DOHH2 (cell line): ENCODE results near the gene FGGY.
"Not testable (repeated sequence)": the region's sequence is repeated elsewhere in the genome, so short reads cannot be mapped to it uniquely, and the experiment has no call there.

Experiments used
- H3F3A ChIP-seq: fragments of 200-600 bp; sonication (generic), shearing (Covaris generic); 2 replicates; pipeline ENCODE4 v1.6.0; 2016; ENCODE audit warnings: antibody characterized with exemption, mild to moderate bottlenecking; ENCODE audit not compliant: control insufficient read depth, insufficient read depth
- H3K27ac ChIP-seq: fragments of 200-600 bp; sonication (generic); 2 replicates; pipeline ENCODE4 v1.5.1; 2014; ENCODE audit warnings: low read depth, mild to moderate bottlenecking, low read length, moderate library complexity
- H3K27me3 ChIP-seq: fragments of 200-600 bp; sonication (generic); 2 replicates; pipeline ENCODE4 v1.6.1; 2014; ENCODE audit warnings: mild to moderate bottlenecking, low read length, mixed read lengths; ENCODE audit not compliant: control insufficient read depth
- H3K36me3 ChIP-seq: fragments of 200-600 bp; sonication (generic); 2 replicates; pipeline ENCODE4 v1.6.1; 2014; ENCODE audit warnings: mild to moderate bottlenecking, low read length, moderate library complexity, mixed read lengths; ENCODE audit not compliant: control insufficient read depth
- H3K4me1 ChIP-seq: fragments of 200-600 bp; sonication (generic); 2 replicates; pipeline ENCODE4 v1.6.1; 2014; ENCODE audit warnings: mild to moderate bottlenecking, low read length, mixed read lengths; ENCODE audit not compliant: control insufficient read depth
- H3K4me2 ChIP-seq: fragments of 200-600 bp; sonication (generic); 2 replicates; pipeline ENCODE4 v1.6.0; 2014; ENCODE audit warnings: mild to moderate bottlenecking, low read length, moderate library complexity
- H3K4me3 ChIP-seq: fragments of 200-600 bp; sonication (generic); 2 replicates; pipeline ENCODE4 v1.5.1; 2014; ENCODE audit warnings: mild to moderate bottlenecking, low read length, mixed read lengths
- H3K79me2 ChIP-seq: fragments of 200-600 bp; sonication (generic); 2 replicates; pipeline ENCODE4 v1.6.1; 2014; ENCODE audit warnings: mild to moderate bottlenecking, low read length, mixed read lengths; ENCODE audit not compliant: control insufficient read depth
- H3K9me2 ChIP-seq: fragments of 200-600 bp; sonication (generic); replicated peaks from 2 replicates; pipeline ENCODE4 v1.6.1; 2014; ENCODE audit warnings: mild to moderate bottlenecking, low read length, mixed read lengths; ENCODE audit not compliant: control insufficient read depth
- H3K9me3 ChIP-seq: fragments of 200-600 bp; sonication (generic); 2 replicates; pipeline ENCODE4 v1.6.1; 2014; ENCODE audit warnings: antibody characterized with exemption, low read length, mixed read lengths; ENCODE audit not compliant: control insufficient read depth, insufficient read depth
- H4K20me1 ChIP-seq: fragments of 200-600 bp; sonication (generic); 2 replicates; pipeline ENCODE4 v1.6.0; 2014; ENCODE audit warnings: low read depth, mild to moderate bottlenecking, antibody characterized with exemption, low read length, moderate library complexity; ENCODE audit not compliant: control insufficient read depth, insufficient read depth
- EZH2phosphoT487 ChIP-seq: fragments of 200-600 bp; sonication (generic); IDR thresholded peaks from 2 replicates; pipeline ENCODE4 v1.6.1; 2017; ENCODE audit warnings: borderline replicate concordance, mild to moderate bottlenecking, antibody characterized with exemption, low read length, moderate library complexity, mixed read lengths
- TF ChIP-seq, protein P1 (sequence below): fragments of 200-600 bp; sonication (generic); IDR thresholded peaks from one replicate; pipeline ENCODE4 v1.5.1; 2014; ENCODE audit warnings: antibody characterized with exemption, mild to moderate bottlenecking, low read depth, low read length; ENCODE audit not compliant: poor library complexity, severe bottlenecking

Gene FGGY

GRCh38 chr1:59298710-59299346 lies 1.9 kb downstream of the FGGY start:
- Histone ChIP-seq H3K9me2 (no peaks in the 10 kb centered on the region), H4K20me1 (no peaks in the 10 kb centered on the region), H3K4me1 (peaks cover 22% of the 10 kb centered on the region), H3K9me3 (no peaks in the 10 kb centered on the region), H3K4me3 (no peak overlapping the region), H3K4me2 (no peak overlapping the region), H3K27me3 (no peaks in the 10 kb centered on the region), H3F3A (peaks cover 18% of the 10 kb centered on the region), H3K79me2 (peaks cover 14% of the 10 kb centered on the region), H3K36me3 (peaks cover 3% of the 10 kb centered on the region; the same call in 1 of the 2 replicates), H3K27ac (no peak overlapping the region)
- TF ChIP-seq, protein P1, sequence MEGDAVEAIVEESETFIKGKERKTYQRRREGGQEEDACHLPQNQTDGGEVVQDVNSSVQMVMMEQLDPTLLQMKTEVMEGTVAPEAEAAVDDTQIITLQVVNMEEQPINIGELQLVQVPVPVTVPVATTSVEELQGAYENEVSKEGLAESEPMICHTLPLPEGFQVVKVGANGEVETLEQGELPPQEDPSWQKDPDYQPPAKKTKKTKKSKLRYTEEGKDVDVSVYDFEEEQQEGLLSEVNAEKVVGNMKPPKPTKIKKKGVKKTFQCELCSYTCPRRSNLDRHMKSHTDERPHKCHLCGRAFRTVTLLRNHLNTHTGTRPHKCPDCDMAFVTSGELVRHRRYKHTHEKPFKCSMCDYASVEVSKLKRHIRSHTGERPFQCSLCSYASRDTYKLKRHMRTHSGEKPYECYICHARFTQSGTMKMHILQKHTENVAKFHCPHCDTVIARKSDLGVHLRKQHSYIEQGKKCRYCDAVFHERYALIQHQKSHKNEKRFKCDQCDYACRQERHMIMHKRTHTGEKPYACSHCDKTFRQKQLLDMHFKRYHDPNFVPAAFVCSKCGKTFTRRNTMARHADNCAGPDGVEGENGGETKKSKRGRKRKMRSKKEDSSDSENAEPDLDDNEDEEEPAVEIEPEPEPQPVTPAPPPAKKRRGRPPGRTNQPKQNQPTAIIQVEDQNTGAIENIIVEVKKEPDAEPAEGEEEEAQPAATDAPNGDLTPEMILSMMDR = no peak
- no peak for TF ChIP-seq EZH2phosphoT487

GRCh38 chr1:59299670-59300069 lies 2.8 kb downstream of the FGGY start:
- H3K4me3 ChIP-seq, H3K4me2 ChIP-seq, H3K36me3 ChIP-seq: not testable (repeated sequence)

DNA sequence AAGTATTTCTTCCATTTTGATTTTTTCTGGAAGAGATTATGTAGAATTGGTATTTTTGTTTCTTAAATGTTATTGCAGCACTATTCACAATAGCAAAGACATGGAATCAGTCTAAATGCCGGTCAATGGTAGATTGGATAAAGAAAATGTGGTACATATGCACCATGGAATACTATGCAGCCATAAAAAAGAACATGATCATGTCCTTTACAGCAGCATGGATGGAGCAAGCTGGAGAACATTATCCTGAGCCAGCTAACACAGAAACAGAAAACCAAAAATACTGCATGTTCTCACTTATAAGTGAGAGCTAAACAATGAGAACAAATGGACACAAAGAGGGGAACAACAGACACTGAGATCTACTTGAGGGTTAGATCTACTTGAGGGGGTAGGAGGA lies 5.4 kb downstream of the FGGY start:
- Histone ChIP-seq H3K9me3 (peaks cover 10% of the 10 kb centered on the region; the same call in 1 of the 2 replicates), H3F3A (0 out of 2 replicates have a peak, but pooled peaks cover under 1% of the 10 kb centered on the region), H3K36me3 (peaks cover 3% of the 10 kb centered on the region; the same call in 1 of the 2 replicates), H4K20me1 (no peaks in the 10 kb centered on the region), H3K27me3 (no peaks in the 10 kb centered on the region), H3K4me1 (peaks cover 10% of the 10 kb centered on the region), H3K27ac (no peak overlapping the region), H3K4me3 (no peak overlapping the region), H3K4me2 (no peak overlapping the region), H3K79me2 (peaks cover 11% of the 10 kb centered on the region), H3K9me2 (no peaks in the 10 kb centered on the region)
- no peak for TF ChIP-seq EZH2phosphoT487
- TF ChIP-seq, protein P1 = no peak

More at GRCh38 chr1:59299670-59300069, 2.8 kb downstream of the FGGY start:
- peaks cover 14% of the 10 kb centered on the region for H3K79me2 ChIP-seq
- peaks cover 18% of the 10 kb centered on the region for H3F3A ChIP-seq
- not testable (repeated sequence) for H4K20me1 ChIP-seq, H3K27ac ChIP-seq, H3K27me3 ChIP-seq, H3K9me2 ChIP-seq, H3K9me3 ChIP-seq
- H3K4me1 ChIP-seq = peaks cover 22% of the 10 kb centered on the region

DNA sequence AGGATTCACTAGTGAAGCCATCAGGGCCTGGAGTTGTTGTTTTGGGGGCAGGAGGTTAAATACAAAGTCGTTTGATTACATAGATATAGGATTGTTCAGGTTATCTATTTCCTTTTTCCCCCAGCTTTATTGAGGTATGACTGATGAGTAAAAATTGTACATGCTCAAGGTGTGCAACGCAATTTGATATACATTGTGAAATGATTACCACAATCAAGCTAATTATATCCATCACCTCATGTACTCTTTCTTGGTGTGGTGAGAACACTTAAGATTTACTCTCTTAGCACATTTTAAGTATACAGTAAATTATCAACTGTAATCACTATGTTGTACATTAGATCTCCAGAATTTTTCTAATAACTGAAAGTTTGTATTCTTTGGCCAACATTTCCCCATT lies 6.0 kb downstream of the FGGY start:
- no peak overlapping the region for H3K4me2 ChIP-seq
- H3K27ac ChIP-seq = no peak overlapping the region
- H3K9me3 ChIP-seq = peaks cover 10% of the 10 kb centered on the region; the same call in 1 of the 2 replicates
- H3F3A ChIP-seq = no peaks in the 10 kb centered on the region
- TF ChIP-seq, protein P1 = no peak
- no peak for TF ChIP-seq EZH2phosphoT487
- no peak overlapping the region for H3K4me3 ChIP-seq
- H4K20me1 ChIP-seq = no peaks in the 10 kb centered on the region
- H3K9me2 ChIP-seq = no peaks in the 10 kb centered on the region
- H3K4me1 ChIP-seq = peaks cover 4% of the 10 kb centered on the region
- peaks cover 8% of the 10 kb centered on the region for H3K79me2 ChIP-seq
- peaks cover 3% of the 10 kb centered on the region; the same call in 1 of the 2 replicates for H3K36me3 ChIP-seq
- no peaks in the 10 kb centered on the region for H3K27me3 ChIP-seq
